ENCODE data around the gene DHX58.

DNA sequence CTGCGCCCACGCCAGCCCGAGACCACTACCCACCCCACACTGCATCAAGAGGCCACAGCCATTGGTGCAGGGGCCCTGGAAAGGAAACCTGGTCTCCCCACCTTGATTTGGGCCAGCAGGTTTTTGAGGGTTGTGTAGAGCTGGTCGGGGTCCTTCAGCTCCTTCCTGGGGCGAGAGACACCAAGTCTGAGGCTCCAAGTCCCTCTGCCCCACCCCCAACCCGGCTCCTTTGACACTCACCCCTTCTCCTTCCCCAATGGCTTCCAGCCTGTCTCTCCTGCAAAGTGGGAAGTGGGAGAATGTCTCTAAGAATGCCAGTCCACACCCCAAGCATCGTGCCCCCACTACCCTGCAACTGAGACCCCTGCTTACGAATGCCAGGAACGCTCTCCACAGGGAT lies 1.6 kb upstream of the DHX58 start:
- TF ChIP-seq FOXM1 (IDR thresholded peaks at IDR 0.05; ENCODE audit: low read depth) (no peak), CTCF (IDR thresholded peaks at IDR 0.05) (no peak), POLR2AphosphoS5 (IDR thresholded peaks at IDR 0.05; ENCODE audit: low read depth, low read length) (no peak), MEF2A (IDR thresholded peaks at IDR 0.05; ENCODE audit: borderline replicate concordance, low read depth) (no peak)

All from SK-N-SH (cell line).